H1 (cell line): Measurements from ENCODE around the gene AHRR. TPM values are rescaled to one million over a fixed set of nuclear protein-coding genes. Genes with fewer than 3 reads are reported as not detected.

ENCODE experiments used
- CHD2 ChIP-seq: IDR thresholded peaks from 2 replicates; pipeline ENCODE4 v1.6.1; 2012; ENCODE audit warnings: low read length, improper control_type of control experiment
- JUN ChIP-seq: IDR thresholded peaks from 2 replicates; pipeline ENCODE4 v1.6.1; 2011; ENCODE audit warnings: low read depth, mild to moderate bottlenecking, improper control_type of control experiment, low read length
- RAD21 ChIP-seq, 2 experiments: IDR thresholded peaks in 1 of 2; conservative IDR thresholded peaks in 1 of 2; 2 replicates each; pipeline ENCODE4 v1.6.1; 2011; ENCODE audit warnings: low read depth in 2 of 2, low read length in 2 of 2, improper control_type of control experiment in 1 of 2, inconsistent platforms in 1 of 2, mild to moderate bottlenecking in 1 of 2, moderate library complexity in 1 of 2
- SP1 ChIP-seq: IDR thresholded peaks from 2 replicates; pipeline ENCODE4 v1.6.1; 2011; ENCODE audit warnings: low read depth, low read length
- polyA plus RNA-seq, 7 experiments: library from polyadenylated mRNA; depleted of rRNA in 3 of 7; stranded (reverse) in 5 of 7; unstranded in 2 of 7; fragments of >200 nt in 5 of 7; fragments of 200-250 nt in 2 of 7; gene quantifications; 1 replicate in 5 of 7; 2 replicates in 1 of 7; 4 replicates in 1 of 7; pipeline versions ENCODE4 v1.2.1 to v1.2.3, GENCODE V29; 2011 to 2013; ENCODE audit warnings: missing spikeins in 2 of 7, mixed read lengths in 2 of 7
- total RNA-seq: library from RNA; stranded (reverse); fragmentation: NEBNext Ultra II Directional; extraction: Animal tissue kit (Norgen Biotek cat#: 25700); gene quantifications from 2 replicates; pipeline ENCODE4 v1.2.1, GENCODE V29; 2021
- TF ChIP-seq, protein P1 (sequence below): fragments of 300-600 bp; sonication (generic); IDR thresholded peaks from 2 replicates; pipeline ENCODE4 v1.7.1; 2012; ENCODE audit warnings: low read length, moderate library complexity, mild to moderate bottlenecking, inconsistent platforms; ENCODE audit not compliant: insufficient replicate concordance

Gene AHRR
- total and polyA plus RNA-seq, 2 of the 8 experiments (the other 6 are each of a cell fraction or from before 2014, with no cell fraction given): 0.41 to 0.80 TPM

DNA sequence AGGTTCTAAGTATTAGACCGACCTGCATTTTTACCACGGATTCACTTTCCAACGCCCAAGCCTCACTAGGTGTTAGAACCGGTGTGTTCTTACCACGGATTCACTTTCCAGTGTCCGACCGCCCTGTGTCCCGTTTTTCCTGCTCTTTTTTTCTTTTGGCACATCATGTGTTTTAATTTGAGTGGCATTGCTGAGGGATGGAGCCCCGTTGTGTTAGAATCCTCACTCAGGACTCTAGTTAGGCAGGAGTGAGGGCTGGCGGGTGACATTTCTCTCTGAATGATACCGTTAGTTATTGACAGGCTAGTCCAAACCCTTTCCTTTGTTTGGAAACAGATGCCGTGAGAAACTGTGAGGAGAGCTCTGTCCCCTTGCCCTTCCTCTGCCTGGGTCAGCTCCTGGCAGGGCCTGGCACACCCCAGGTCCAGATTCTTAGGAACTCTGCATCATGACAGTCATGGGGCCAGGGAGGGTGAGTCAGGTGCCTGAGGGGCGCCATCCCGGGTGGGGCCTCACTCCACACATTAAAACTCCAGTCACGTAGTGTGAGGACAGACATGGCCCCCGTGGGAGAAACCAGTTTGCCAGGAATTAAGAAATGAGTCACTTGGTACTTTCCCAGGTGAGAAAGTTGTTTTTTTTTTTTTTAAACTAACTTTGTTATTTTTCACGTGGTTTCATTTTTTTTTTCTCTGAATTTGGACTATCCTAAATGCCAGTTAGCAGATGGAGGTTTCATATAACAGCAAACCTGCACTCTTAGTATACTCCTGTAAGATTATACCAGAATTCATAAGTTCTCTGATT, 137.2 kb downstream of the AHRR start (continued):
- TF ChIP-seq, protein P1, sequence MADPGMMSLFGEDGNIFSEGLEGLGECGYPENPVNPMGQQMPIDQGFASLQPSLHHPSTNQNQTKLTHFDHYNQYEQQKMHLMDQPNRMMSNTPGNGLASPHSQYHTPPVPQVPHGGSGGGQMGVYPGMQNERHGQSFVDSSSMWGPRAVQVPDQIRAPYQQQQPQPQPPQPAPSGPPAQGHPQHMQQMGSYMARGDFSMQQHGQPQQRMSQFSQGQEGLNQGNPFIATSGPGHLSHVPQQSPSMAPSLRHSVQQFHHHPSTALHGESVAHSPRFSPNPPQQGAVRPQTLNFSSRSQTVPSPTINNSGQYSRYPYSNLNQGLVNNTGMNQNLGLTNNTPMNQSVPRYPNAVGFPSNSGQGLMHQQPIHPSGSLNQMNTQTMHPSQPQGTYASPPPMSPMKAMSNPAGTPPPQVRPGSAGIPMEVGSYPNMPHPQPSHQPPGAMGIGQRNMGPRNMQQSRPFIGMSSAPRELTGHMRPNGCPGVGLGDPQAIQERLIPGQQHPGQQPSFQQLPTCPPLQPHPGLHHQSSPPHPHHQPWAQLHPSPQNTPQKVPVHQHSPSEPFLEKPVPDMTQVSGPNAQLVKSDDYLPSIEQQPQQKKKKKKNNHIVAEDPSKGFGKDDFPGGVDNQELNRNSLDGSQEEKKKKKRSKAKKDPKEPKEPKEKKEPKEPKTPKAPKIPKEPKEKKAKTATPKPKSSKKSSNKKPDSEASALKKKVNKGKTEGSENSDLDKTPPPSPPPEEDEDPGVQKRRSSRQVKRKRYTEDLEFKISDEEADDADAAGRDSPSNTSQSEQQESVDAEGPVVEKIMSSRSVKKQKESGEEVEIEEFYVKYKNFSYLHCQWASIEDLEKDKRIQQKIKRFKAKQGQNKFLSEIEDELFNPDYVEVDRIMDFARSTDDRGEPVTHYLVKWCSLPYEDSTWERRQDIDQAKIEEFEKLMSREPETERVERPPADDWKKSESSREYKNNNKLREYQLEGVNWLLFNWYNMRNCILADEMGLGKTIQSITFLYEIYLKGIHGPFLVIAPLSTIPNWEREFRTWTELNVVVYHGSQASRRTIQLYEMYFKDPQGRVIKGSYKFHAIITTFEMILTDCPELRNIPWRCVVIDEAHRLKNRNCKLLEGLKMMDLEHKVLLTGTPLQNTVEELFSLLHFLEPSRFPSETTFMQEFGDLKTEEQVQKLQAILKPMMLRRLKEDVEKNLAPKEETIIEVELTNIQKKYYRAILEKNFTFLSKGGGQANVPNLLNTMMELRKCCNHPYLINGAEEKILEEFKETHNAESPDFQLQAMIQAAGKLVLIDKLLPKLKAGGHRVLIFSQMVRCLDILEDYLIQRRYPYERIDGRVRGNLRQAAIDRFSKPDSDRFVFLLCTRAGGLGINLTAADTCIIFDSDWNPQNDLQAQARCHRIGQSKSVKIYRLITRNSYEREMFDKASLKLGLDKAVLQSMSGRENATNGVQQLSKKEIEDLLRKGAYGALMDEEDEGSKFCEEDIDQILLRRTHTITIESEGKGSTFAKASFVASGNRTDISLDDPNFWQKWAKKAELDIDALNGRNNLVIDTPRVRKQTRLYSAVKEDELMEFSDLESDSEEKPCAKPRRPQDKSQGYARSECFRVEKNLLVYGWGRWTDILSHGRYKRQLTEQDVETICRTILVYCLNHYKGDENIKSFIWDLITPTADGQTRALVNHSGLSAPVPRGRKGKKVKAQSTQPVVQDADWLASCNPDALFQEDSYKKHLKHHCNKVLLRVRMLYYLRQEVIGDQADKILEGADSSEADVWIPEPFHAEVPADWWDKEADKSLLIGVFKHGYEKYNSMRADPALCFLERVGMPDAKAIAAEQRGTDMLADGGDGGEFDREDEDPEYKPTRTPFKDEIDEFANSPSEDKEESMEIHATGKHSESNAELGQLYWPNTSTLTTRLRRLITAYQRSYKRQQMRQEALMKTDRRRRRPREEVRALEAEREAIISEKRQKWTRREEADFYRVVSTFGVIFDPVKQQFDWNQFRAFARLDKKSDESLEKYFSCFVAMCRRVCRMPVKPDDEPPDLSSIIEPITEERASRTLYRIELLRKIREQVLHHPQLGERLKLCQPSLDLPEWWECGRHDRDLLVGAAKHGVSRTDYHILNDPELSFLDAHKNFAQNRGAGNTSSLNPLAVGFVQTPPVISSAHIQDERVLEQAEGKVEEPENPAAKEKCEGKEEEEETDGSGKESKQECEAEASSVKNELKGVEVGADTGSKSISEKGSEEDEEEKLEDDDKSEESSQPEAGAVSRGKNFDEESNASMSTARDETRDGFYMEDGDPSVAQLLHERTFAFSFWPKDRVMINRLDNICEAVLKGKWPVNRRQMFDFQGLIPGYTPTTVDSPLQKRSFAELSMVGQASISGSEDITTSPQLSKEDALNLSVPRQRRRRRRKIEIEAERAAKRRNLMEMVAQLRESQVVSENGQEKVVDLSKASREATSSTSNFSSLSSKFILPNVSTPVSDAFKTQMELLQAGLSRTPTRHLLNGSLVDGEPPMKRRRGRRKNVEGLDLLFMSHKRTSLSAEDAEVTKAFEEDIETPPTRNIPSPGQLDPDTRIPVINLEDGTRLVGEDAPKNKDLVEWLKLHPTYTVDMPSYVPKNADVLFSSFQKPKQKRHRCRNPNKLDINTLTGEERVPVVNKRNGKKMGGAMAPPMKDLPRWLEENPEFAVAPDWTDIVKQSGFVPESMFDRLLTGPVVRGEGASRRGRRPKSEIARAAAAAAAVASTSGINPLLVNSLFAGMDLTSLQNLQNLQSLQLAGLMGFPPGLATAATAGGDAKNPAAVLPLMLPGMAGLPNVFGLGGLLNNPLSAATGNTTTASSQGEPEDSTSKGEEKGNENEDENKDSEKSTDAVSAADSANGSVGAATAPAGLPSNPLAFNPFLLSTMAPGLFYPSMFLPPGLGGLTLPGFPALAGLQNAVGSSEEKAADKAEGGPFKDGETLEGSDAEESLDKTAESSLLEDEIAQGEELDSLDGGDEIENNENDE: no peak
- no peak for TF ChIP-seq RAD21 (IDR thresholded peaks at IDR 0.05 in 1 of 2, conservative IDR thresholded peaks at IDR 0.05 in 1 of 2; ENCODE audit: low read depth in 2 of 2, low read length in 2 of 2)
- no peak for TF ChIP-seq CHD2
- TF ChIP-seq JUN: no peak
- no peak for TF ChIP-seq SP1
